Epithelial cell of proximal tubule (primary cell): ENCODE data around the gene NBAS. TPM values are rescaled to one million over a fixed set of nuclear protein-coding genes. Genes with fewer than 3 reads are reported as not detected.

Experiments used
- DNase-seq: peaks from one replicate; pipeline ENCODE4 v3.0.0-alpha.2; 2011; ENCODE audit warnings: low read depth
- H3K4me3 ChIP-seq: 2 replicates; pipeline ENCODE4 v1.5.1; 2011; ENCODE audit warnings: low read depth, mild to moderate bottlenecking, low read length
- total RNA-seq: library from RNA; depleted of rRNA; stranded (reverse); fragments of >200 nt; gene quantifications from 2 replicates; pipeline ENCODE4 v1.2.3, GENCODE V29; 2015
- TF ChIP-seq, protein P1 (sequence below): conservative IDR thresholded peaks from 2 replicates; pipeline ENCODE4 v1.5.1; 2012; ENCODE audit warnings: low read depth, mild to moderate bottlenecking, low read length

Gene NBAS
- total RNA-seq, 1 donor from 2014 or later, result 48.4 TPM

DNA sequence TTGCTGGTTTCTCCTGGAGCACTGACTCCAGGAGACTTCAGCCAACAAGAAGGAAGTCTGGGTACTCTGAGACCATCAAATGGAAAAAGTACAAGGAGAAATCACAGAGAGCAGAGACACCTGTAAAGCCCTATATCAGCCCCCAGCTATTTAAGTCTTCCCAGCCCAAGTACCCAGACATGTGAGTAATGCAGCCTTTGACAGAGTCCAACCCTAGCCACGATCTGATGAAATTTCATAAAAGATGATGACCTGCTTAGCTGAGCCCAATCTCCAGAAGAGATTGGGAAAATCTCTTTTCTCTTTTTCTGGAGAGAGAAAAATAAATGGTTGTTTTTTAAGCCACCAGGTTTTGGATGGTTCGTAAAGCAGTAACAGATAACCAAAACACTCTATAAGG lies 196.6 kb downstream of the NBAS start:
- TF ChIP-seq, protein P1, sequence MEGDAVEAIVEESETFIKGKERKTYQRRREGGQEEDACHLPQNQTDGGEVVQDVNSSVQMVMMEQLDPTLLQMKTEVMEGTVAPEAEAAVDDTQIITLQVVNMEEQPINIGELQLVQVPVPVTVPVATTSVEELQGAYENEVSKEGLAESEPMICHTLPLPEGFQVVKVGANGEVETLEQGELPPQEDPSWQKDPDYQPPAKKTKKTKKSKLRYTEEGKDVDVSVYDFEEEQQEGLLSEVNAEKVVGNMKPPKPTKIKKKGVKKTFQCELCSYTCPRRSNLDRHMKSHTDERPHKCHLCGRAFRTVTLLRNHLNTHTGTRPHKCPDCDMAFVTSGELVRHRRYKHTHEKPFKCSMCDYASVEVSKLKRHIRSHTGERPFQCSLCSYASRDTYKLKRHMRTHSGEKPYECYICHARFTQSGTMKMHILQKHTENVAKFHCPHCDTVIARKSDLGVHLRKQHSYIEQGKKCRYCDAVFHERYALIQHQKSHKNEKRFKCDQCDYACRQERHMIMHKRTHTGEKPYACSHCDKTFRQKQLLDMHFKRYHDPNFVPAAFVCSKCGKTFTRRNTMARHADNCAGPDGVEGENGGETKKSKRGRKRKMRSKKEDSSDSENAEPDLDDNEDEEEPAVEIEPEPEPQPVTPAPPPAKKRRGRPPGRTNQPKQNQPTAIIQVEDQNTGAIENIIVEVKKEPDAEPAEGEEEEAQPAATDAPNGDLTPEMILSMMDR, result no peak
- H3K4me3 ChIP-seq, result no peak overlapping the region
- no peak for DNase-seq

DNA sequence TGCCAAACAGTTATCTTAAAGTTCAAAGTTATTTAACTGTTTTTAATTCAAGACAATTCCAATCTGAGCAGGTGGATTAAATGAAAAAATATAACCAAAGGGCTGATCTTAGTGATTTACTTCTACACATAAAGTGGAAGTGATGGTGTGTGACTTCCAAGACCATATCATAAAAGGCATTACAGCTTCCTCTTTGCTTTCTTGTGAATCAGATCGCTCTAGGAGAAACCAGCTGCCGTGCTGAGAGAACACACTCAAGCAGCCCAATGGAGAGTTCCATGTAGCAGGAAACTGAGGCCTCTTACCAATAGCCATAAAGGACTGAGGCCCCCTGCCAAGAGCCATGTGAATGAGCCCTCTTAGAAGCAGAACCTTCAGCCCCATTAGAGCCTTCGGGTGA lies 197.4 kb downstream of the NBAS start:
- TF ChIP-seq, protein P1, result no peak
- no peak for DNase-seq
- H3K4me3 ChIP-seq, result no peak overlapping the region

DNA sequence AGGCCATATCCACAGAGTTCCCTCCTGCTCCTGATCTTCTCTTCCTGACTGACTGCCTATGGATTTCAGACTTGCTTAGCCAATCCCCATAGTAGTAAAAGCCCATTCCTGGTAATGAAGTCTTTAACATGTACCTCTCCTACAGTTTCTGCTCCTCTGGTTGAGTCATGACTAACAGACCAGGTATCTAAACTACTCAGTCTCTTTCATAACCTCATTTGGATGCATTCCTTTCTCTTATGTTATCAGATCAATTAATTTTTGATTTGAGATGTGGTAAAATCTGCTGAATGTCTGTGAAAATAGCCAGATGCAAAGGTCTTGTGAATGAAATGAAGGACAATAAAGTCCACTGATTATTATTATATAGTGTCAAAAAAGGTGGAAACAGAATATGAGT lies 198.0 kb downstream of the NBAS start:
- peak; percentile 47 for DNase-seq
- H3K4me3 ChIP-seq, result no peak overlapping the region
- TF ChIP-seq, protein P1, result no peak

DNA sequence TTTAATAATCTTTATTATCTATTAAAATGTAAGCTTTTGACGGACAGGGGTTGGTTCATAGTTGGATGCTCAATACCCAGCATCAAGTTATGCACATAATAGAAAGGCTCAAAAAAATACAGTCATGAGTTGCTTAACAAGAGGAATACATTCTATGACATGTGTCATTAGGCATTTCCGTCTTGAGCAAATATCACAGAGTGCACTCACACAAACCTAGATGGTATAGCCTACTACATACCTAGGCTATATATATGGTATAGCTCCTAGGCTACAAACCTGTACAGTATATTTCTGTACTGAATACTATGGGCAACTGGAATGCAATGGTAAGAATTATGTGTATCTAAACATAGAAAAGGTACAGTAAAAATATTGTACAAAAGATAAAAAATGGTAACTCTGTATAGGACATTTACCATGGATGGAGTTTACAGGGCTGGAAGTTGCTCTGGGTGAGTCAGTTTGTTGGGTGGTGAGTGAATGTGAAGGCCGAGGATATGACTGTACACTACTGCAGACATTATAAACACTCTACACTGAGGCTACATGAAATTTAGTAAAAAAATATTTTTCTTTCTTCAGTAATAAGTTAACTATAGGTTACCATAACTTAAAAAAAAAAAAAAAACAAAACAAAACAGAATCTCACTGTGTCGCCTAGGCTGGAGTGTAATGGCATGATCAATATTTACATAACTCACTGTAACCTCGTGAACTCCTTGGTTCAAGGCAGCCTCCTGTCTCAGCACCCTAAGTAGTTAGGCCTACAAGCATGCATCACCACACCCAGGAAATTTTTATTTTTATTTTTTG lies 201.2 kb downstream of the NBAS start:
- no peak overlapping the region for H3K4me3 ChIP-seq
- DNase-seq, result no peak
- TF ChIP-seq, protein P1, result no peak

DNA sequence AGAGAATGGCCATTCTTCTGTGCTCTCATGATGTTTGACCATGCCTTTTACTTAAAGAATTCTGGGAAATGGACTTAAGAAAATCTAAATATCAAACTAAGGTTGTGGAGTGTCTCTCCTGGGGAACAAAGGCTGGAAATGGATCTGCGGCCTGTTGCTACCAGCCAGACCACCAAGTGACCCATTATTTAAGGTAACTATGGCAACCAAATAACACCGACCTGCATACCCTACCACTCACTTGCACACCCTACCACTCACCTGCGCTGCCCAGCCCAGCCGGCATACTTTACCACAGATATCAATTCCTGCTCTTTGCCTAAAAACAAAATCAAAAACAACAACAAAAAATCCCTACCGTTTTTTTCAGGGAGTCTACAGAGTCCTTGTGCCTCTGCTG lies 203.2 kb downstream of the NBAS start:
- DNase-seq, result no peak
- H3K4me3 ChIP-seq, result no peak overlapping the region
- TF ChIP-seq, protein P1, result no peak

DNA sequence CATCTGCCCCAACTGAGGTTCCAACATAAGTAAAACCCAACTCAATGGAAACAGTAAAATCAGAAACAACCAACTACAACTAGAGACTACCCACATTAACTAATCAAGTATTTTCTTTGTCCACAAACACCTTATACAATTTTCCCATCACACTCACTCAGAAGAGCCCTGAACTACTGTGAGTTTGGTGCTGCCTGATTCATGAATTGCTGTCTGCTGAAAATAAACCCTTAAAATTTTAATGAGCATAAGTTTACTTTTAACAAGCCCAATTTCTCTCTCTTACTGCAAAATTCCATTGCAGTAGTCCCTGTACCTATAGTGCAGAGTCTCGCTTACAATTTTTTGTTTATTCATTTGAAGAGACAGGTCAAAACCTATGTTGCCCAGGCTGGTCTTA lies 203.9 kb downstream of the NBAS start:
- no peak overlapping the region for H3K4me3 ChIP-seq
- TF ChIP-seq, protein P1, result no peak
- no peak for DNase-seq

DNA sequence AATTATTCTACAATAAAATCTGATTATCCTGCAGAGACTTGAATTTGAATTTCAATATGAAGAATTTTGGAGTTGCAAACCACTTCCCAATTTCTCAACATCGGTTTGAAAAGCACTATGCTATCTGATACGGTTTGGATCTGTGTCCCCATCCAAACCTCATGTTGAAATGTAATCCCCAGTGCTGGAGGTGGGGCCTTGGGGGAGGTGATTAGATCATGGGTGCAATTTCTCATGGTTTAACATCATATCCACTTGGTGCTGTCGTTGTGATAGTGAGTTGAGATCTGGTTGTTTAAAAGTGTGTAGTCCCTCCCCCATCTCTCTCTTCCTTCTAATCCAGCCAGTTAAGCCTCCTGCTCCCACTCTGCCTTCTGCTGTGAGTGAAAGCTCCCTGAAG lies 205.7 kb downstream of the NBAS start:
- TF ChIP-seq, protein P1, result no peak
- DNase-seq, result no peak
- H3K4me3 ChIP-seq, result no peak overlapping the region
